AG08395 (cell line): ENCODE measurements around the gene ACTR6.

Source experiments
- DNase-seq: peaks from one replicate; pipeline ENCODE4 v3.0.0; 2012; ENCODE audit warnings: mixed read lengths, low spot score

The ACTR6 gene

GRCh38 chr12:100266585-100266834 lies 65.9 kb downstream of the ACTR6 start:
- DNase-seq, result peak; percentile 88

GRCh38 chr12:100266835-100267602 lies 66.4 kb downstream of the ACTR6 start, which contains the start of the genes DEPDC4 and SCYL2:
DEPDC4 (minus strand) TSS chr12:100267079; CDS start chr12:100267076, 3 bp downstream.
SCYL2 (plus strand) TSS chr12:100267177; CDS start chr12:100282971, 15,794 bp downstream.
- peak; percentile 98 for DNase-seq

GRCh38 chr12:100267603-100268281 lies 67.1 kb downstream of the ACTR6 start:
- no peak for DNase-seq

GRCh38 chr12:100268835-100269564 lies 68.4 kb downstream of the ACTR6 start:
- no peak for DNase-seq

GRCh38 chr12:100273782-100274181 lies 73.2 kb downstream of the ACTR6 start:
- DNase-seq, result no peak
